HG02885 (cell line): ENCODE data around the gene C3orf52.

Experiments
- ATAC-seq: cut with Tn5 transposase; IDR thresholded peaks from one replicate; pipeline ENCODE4 v1.9.1; 2021; ENCODE audit warnings: mild to moderate bottlenecking; ENCODE audit not compliant: unreplicated experiment, poor library complexity

The C3orf52 gene

DNA sequence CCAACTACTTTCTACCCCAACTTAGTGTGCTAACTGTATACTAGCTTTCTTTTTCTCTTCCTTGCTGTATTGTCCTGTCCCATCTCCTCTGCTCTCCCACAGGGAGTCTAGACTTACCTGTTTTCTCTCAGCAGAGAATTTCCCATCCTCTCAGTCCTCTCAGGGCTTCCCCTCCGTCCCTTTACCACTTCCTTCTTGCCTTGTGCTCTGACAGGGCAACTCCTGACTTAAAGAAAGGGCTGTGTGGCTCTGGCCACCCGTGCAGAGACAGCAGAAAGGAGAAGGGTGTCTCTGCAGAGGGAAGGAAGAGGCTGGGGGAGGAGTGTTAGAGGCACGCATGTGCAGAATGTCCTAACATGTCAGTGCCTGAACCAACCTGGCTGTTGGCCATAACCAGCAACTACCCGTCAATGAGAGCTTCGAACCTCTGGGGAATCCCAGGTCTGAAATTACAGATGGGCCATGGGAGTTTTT, 46.8 kb downstream of the C3orf52 start, which contains the start of gene GCSAM:
Gene GCSAM, minus strand, starts transcription at position 274 of the 474 bp plus-strand sequence. Its CDS starts 128 bp downstream, at position 146.
- peak; percentile 75 for ATAC-seq

DNA sequence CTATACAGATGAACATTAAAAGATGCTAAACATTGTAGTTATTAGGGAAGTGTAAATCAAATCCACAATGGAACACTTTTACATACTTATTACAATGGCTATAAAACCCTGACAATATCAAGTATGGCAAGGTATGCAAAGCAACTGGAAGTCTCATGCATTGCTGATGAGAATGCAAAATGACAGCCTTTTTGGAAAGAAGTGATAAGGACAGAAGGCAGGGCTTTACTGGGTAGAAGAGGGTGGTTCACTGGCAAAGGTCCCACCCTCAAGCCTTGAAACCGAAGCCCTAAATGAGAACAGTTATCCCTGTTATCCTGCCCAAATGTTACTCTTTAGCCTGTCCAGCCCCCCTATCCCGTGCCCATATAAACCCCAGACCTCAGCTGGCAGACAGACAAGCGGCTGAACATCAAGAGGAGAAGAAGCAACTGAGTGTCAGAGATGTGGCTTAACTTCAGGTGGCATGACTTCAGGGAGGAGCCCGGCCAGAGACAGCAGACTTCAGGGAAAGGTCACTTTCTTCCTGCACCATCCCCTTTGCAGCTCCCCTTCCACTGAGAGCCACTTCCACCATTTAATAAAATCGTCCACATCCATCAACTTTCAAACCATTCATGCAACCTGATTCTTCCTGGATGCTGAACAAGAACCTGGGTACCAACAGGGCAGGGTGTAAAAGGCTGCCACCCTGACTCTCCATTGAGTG, 47.6 kb downstream of the C3orf52 start:
- no peak for ATAC-seq

DNA sequence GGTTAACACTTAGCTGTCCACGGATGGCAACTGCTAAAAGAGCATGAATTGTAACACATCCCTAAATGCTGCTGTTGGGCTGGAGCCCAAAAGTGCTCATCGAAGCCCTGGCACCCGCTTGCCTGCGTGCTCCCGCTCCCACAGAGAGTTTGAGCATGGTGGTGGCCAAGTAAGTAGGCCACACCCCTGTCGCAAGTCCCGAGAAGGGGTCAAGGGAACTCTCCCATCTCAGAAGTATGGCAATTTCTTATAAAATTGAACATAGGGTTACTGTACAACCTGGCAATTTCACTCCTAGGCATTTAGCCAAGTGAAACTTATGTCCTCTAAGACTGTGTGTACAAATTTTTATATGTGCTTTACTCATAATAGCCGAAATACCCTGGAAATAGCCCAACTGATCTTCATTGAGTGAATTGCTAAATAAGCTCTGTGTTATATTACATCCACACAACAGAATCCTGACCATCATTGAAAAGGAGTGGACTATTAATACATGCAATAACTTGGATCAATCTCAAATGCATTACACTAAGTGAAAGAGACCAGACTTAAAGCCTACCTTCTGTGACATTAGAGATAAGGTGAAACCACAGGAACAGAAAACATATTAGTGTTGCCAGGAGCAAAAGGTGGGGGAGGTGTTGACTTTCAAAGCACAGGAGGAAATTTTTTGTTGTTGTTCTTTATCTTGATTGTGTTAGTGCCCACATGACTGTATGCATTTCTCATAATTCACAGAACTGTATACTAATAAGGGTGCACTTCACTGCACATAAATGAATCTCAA, 48.3 kb downstream of the C3orf52 start:
- no peak for ATAC-seq

DNA sequence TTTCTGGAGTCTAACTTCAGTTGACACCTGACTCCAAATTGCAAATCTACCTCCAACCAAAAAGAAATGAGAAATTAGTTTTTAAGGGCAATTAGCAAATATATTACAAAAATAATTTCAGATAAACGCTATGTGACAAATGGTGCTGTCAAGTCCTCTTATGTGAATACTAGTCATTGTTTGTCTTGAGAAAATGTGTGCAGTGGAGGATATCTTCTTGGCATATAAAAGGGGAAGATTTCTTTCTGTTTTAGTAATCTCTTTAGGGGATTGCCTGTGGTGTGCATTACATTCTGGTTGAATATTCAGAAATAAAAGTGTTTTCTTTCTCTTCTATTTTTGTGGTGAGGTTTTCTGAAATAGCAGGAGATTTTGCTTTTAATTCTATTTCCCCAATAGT, 49.9 kb downstream of the C3orf52 start:
- no peak for ATAC-seq

- ATAC-seq = peak; percentile 32
Observed at GRCh38 chr3:112136959-112137693, 50.9 kb downstream of the C3orf52 start.

- ATAC-seq = no peak
Observed at GRCh38 chr3:112137781-112138180, 51.6 kb downstream of the C3orf52 start.

DNA sequence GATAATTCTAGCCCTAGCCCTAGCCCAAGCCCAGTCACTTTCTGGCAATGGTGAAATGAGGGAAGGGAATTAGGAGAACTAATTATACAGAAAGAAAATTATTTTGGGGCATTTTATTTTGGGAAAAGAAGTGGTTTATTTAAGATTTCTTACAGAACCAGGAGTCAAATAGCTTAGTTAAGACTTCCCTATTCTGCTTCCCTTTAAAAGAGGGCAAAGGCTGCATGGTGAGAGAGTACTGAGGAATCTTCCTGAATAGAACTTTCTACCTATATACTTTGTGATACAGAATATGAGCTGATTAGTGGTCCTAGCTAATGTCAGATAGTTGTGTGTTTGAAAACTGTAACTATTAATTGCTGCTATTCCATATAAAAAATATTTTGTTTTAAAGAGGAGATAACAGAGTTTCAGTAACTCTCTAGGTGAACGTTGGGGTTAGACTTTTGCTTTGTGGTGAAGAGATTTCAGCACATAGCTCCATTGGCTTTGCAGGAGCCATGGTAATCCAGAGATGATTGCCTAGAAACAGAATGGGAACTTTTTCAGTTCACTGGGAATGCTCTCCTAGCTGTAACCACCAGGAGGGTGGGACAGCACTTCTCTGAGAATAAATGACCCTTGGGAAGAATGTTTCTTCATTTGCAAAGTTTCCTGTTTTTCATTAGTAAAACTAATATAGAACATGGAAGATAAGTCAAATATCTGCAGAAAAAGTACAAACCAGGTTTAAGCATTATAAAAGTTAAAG, 52.2 kb downstream of the C3orf52 start:
- no peak for ATAC-seq

- ATAC-seq = no peak
Observed at GRCh38 chr3:112140584-112140983, 54.4 kb downstream of the C3orf52 start.

- no peak for ATAC-seq
Observed at GRCh38 chr3:112141293-112141692, 55.1 kb downstream of the C3orf52 start.

DNA sequence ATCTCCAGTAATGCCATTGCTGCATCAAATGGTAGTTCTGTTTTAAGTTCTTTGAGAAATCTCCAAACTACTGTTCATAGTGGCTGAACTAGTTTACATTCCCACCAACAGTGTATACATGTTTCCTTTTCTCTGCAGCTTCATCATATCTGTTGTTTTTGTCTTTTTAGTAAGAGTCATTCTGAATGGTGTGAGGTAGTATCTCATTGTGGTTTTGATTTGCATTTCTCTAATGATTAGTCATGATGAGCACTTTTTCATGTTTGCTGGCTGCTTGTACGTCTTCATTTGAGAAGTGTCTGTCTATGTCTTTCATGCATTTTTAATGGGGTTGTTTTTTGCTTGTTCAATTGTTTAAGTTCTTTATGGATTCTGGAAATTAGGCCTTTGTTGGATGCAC, 57.1 kb downstream of the C3orf52 start:
- ATAC-seq = no peak

- ATAC-seq = no peak
Observed at GRCh38 chr3:112143689-112144088, 57.5 kb downstream of the C3orf52 start.

- ATAC-seq = no peak
Observed at GRCh38 chr3:112149136-112149535, 62.9 kb downstream of the C3orf52 start.

- ATAC-seq = peak; percentile 98
Observed at GRCh38 chr3:112167758-112168157, 81.6 kb downstream of the C3orf52 start.
